ENCODE data around the gene MMP27. TPM values are rescaled to one million over a fixed set of nuclear protein-coding genes. Genes with fewer than 3 reads are reported as not detected.

Gene MMP27
- total RNA-seq, 1 donor from 2014 or later = not detected

- H3K36me3 Mint-ChIP-seq (ENCODE audit: low read depth) = no peaks in the 10 kb centered on the region
- H3K9me3 Mint-ChIP-seq = no peaks in the 10 kb centered on the region
- no peak overlapping the region for H3K27ac Mint-ChIP-seq (ENCODE audit: unreplicated experiment)
- TF ChIP-seq, protein P1, sequence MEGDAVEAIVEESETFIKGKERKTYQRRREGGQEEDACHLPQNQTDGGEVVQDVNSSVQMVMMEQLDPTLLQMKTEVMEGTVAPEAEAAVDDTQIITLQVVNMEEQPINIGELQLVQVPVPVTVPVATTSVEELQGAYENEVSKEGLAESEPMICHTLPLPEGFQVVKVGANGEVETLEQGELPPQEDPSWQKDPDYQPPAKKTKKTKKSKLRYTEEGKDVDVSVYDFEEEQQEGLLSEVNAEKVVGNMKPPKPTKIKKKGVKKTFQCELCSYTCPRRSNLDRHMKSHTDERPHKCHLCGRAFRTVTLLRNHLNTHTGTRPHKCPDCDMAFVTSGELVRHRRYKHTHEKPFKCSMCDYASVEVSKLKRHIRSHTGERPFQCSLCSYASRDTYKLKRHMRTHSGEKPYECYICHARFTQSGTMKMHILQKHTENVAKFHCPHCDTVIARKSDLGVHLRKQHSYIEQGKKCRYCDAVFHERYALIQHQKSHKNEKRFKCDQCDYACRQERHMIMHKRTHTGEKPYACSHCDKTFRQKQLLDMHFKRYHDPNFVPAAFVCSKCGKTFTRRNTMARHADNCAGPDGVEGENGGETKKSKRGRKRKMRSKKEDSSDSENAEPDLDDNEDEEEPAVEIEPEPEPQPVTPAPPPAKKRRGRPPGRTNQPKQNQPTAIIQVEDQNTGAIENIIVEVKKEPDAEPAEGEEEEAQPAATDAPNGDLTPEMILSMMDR (conservative IDR thresholded peaks at IDR 0.05) = no peak
- H3K27me3 Mint-ChIP-seq (ENCODE audit: low read depth) = no peaks in the 10 kb centered on the region
- no peak for DNase-seq (ENCODE audit: low read depth, low spot score)
- H3K4me1 Mint-ChIP-seq = no peaks in the 10 kb centered on the region
- no peak overlapping the region for H3K4me3 Mint-ChIP-seq
Observed at GRCh38 chr11:102676084-102676483, 29.5 kb downstream of the MMP27 start.

GRCh38 chr11:102669664-102670063 is 35.9 kb downstream of the MMP27 start:
- Mint-ChIP-seq H3K27me3 (ENCODE audit: low read depth) (no peaks in the 10 kb centered on the region), H3K4me3 (no peak overlapping the region), H3K27ac (ENCODE audit: unreplicated experiment) (no peak overlapping the region), H3K4me1 (no peaks in the 10 kb centered on the region), H3K36me3 (ENCODE audit: low read depth) (no peaks in the 10 kb centered on the region), H3K9me3 (no peaks in the 10 kb centered on the region)
- TF ChIP-seq, protein P1 (conservative IDR thresholded peaks at IDR 0.05) = no peak
- no peak for DNase-seq (ENCODE audit: low read depth, low spot score)

GRCh38 chr11:102666331-102666957 is 39.1 kb downstream of the MMP27 start:
- peak; percentile 3 for DNase-seq (ENCODE audit: low read depth, low spot score)
- H3K36me3 Mint-ChIP-seq (ENCODE audit: low read depth) = no peaks in the 10 kb centered on the region
- no peak overlapping the region for H3K4me3 Mint-ChIP-seq
- H3K4me1 Mint-ChIP-seq = no peaks in the 10 kb centered on the region
- TF ChIP-seq, protein P1 (conservative IDR thresholded peaks at IDR 0.05) = peak; percentile 86
- no peaks in the 10 kb centered on the region for H3K27me3 Mint-ChIP-seq (ENCODE audit: low read depth)
- no peaks in the 10 kb centered on the region for H3K9me3 Mint-ChIP-seq
- H3K27ac Mint-ChIP-seq (ENCODE audit: unreplicated experiment) = no peak overlapping the region

- DNase-seq (ENCODE audit: low read depth, low spot score) = no peak
- Mint-ChIP-seq H3K27me3 (ENCODE audit: low read depth) (no peaks in the 10 kb centered on the region), H3K4me3 (no peak overlapping the region), H3K36me3 (ENCODE audit: low read depth) (no peaks in the 10 kb centered on the region), H3K9me3 (no peaks in the 10 kb centered on the region), H3K4me1 (no peaks in the 10 kb centered on the region), H3K27ac (ENCODE audit: unreplicated experiment) (no peak overlapping the region)
- TF ChIP-seq, protein P1 (conservative IDR thresholded peaks at IDR 0.05) = peak; percentile 28
Observed at GRCh38 chr11:102664001-102664752, 41.4 kb downstream of the MMP27 start.

DNA sequence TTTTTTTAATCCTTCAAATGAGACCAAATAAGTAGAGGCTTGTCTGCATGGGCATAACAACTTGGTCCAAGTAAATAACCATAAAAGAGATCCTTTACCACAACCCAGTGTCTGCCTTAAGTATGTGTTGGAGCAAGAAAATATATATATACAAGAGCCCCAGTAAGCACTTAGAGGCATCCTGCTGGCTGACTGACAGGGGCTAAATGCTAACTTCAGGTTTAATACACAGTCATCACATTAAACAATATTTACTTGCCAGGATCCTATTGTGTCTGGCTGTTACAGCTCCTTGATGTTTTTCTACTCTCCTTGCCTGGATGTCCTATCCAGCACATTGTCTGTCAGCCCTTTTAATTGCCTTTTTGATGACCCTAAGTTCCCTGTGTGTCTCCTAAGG is 43.0 kb downstream of the MMP27 start:
- Mint-ChIP-seq H3K4me1 (no peaks in the 10 kb centered on the region), H3K27ac (ENCODE audit: unreplicated experiment) (no peak overlapping the region), H3K36me3 (ENCODE audit: low read depth) (no peaks in the 10 kb centered on the region), H3K27me3 (ENCODE audit: low read depth) (no peaks in the 10 kb centered on the region), H3K4me3 (no peak overlapping the region), H3K9me3 (no peaks in the 10 kb centered on the region)
- no peak for DNase-seq (ENCODE audit: low read depth, low spot score)
- TF ChIP-seq, protein P1 (conservative IDR thresholded peaks at IDR 0.05) = no peak
